Gastroesophageal sphincter (tissue), 3 donors: ENCODE data around the gene PWP2.
"Not testable (repeated sequence)": the region's sequence is repeated elsewhere in the genome, so short reads cannot be mapped to it uniquely, and the experiment has no call there.

Experiments
- POLR2A ChIP-seq, 2 donors: fragments of 450-650 bp; IDR thresholded peaks; one replicate each; pipeline ENCODE4 v1.6.1; 2017; ENCODE audit warnings: antibody characterized with exemption in 2 of 2, mild to moderate bottlenecking in 2 of 2, moderate library complexity in 1 of 2
- TF ChIP-seq, protein P1 (sequence below), 4 experiments: fragments of 200-600 bp in 2 of 4; fragments of 450-650 bp in 2 of 4; sonication (generic) in 1 of 4; IDR thresholded peaks; one replicate each; pipeline ENCODE4 v1.5.1; 2017 to 2019; ENCODE audit warnings: antibody characterized with exemption in 4 of 4, mild to moderate bottlenecking in 2 of 4, moderate library complexity in 2 of 4

DNA sequence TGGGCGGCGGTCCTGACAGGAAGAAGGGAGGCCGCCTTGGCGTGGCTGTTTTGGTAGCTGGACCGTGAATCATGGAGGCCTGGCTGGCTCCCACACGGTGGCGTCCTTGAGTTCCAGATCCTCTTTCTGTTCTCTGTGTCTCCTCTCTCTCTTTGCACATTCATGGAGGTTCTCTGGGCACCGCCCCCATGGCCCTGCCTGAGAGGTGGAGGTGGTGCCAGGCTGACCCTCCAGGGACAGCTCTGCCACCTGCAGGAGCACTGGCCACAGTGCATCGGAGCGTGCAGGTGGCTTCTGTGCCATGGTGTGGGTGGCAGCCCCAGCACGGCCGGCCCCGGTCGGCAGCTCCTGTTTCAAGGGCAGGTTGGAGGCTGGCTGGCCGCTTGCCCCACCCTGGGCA, 30.8 kb downstream of the PWP2 start:
- TF ChIP-seq, protein P1, sequence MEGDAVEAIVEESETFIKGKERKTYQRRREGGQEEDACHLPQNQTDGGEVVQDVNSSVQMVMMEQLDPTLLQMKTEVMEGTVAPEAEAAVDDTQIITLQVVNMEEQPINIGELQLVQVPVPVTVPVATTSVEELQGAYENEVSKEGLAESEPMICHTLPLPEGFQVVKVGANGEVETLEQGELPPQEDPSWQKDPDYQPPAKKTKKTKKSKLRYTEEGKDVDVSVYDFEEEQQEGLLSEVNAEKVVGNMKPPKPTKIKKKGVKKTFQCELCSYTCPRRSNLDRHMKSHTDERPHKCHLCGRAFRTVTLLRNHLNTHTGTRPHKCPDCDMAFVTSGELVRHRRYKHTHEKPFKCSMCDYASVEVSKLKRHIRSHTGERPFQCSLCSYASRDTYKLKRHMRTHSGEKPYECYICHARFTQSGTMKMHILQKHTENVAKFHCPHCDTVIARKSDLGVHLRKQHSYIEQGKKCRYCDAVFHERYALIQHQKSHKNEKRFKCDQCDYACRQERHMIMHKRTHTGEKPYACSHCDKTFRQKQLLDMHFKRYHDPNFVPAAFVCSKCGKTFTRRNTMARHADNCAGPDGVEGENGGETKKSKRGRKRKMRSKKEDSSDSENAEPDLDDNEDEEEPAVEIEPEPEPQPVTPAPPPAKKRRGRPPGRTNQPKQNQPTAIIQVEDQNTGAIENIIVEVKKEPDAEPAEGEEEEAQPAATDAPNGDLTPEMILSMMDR (IDR thresholded peaks at IDR 0.05) = not testable (repeated sequence)
- TF ChIP-seq POLR2A (IDR thresholded peaks at IDR 0.05) = not testable (repeated sequence)
